NCI-H1417 (cell line): ENCODE results near the gene HCRTR1.
A peak's percentile ranks its signal among the peaks of the same experiment; 100 is the strongest.

Experiments
- DNase-seq, 3 experiments: peaks; one replicate each; lab custom pipeline; 2025; lab: John Stamatoyannopoulos, UW

The HCRTR1 gene

DNA sequence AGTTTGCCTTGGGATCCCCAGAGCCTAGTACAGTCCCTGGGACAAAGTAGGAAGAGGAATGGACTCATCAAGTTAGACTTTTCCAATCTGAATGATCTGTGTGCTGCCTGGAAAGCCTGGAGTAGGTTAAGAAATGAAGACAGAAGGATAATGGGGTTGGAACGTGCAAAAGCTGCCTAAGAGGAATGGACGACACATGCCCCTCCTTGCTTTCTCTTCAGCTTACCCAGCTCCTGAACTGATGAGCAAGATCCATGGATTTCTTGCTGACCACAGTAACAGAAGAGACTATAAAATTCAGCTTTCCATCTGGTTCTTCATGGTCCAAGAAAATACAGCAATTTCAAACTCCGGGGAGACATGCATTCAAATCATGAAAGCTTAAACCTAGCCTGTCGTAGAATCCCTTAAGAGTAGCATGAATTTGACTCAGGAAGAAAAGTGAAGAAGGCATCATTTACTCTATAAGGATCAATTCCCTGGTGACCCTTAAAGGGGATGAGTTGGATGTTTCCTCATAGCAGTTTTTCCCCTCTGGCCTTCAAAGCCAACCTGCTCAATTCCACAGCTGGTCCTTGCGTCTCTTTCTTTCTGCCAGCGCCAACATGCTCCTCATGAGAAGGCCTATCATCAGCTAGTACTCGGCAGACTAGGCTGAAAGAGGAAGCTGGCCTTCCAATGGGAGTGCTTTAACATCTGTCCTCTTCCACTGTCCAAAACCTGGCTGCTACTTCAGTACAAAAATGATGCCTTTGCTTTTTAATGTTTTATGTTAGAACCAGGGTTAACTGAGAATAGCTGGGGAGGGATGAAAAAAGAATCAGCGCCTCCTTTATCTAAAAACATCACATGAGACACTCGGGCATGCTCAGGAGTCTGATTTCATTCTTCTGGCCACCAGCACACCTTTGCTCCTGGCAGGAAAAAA is 32.9 kb downstream of the HCRTR1 start:
- DNase-seq: no peak

DNA sequence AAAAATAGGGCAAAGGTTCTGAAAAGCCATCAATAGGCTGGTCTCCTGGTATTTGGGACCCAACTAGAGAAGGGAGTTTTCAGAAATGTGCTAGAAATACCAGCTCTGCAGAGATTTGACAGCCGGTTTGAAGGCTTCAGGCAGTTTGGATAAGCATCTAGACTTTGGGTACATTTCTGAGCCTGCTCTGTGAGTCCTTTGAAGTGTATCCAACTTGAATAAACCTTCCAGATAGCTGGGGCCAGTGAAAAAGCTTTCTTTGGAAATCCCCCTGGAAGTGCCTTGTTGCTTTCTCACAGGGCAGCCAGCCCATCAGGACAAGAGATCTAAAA is 33.6 kb downstream of the HCRTR1 start:
- DNase-seq: no peak

- peak in 1 of 3 experiments; percentile 5 for DNase-seq
Observed at GRCh38 chr1:31651766-31652165, 34.3 kb downstream of the HCRTR1 start.

DNA sequence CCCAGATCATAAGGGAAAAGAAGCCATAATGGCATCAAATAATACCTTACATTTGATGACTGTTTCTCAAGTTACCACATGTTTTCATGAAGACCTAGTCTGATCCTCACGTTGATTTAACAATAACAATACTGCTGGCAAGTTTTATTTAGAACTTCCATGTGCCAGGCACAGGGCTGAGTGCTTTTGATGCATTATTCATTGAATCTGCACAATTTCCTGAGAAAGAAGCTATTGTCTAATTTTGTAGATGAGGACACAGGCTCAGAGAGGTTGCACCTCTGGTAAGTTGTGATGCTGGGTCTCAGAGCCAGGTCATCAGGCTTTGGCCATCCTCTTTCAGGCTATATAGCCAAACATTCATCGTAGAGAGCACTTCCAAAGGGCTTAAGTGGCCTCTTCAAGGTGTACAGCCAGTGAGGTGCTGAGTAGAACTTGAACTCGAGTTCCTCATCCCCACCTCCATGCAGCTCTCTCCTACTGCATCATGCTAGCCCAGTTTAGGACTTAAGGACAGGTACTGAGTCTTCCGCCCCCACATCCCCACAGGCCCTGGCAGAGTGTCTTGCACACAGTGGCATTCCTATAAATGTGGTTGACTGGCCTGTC is 35.5 kb downstream of the HCRTR1 start:
- DNase-seq: peak in 1 of 3 experiments; percentile 27

DNA sequence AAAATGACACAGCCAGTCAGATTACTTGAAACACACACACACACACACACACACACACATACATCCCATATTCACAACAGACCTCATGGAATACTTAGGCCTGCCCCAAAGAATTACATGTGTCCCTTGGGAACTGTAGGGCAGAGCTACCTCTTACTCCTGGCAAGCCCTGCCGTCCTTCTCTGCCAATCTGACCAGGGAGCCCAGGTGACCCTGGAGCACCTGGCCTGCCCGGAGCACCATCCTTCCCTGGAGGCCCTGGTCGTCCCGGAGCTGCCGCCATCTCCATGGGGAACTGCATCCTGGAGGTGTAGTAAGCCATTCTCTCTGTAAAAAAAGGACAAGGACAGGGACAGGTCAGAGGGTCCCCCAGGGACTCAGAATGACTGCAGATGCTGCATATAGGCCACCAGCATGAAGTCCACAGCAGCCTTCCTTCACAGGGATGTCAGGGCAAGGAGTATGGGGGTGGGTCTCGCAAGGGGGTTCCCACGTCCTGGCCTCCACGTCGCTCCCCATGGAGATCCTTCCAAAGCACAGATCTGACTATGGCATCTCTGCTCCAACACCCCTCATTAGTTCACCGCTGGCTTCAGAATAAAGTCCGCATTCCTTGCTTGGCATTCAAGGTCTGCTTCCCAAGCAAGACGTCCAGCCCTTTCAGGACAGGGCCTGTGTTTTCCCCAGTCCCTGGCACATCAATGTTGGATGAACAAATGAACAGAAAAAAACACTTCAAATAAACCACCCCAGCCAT is 36.4 kb downstream of the HCRTR1 start:
- no peak for DNase-seq

DNA sequence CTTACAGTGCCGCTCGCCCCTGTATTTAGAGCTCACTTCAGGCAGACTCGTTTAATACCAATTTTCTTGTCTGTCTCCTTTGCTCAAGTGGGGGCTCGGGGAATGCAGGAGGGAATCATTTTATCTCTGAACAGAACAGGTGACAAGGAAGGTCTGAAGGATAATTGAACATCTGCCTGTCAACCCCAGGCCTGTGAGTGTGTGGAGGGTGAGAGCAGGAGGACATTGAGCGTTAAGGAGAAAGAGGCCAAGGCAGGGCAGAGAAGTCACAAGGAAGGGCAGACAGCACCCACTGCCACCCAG is 36.9 kb downstream of the HCRTR1 start:
- DNase-seq: peak in 1 of 3 experiments; percentile 7

- no peak for DNase-seq
Observed at GRCh38 chr1:31655104-31655503, 37.6 kb downstream of the HCRTR1 start.

DNA sequence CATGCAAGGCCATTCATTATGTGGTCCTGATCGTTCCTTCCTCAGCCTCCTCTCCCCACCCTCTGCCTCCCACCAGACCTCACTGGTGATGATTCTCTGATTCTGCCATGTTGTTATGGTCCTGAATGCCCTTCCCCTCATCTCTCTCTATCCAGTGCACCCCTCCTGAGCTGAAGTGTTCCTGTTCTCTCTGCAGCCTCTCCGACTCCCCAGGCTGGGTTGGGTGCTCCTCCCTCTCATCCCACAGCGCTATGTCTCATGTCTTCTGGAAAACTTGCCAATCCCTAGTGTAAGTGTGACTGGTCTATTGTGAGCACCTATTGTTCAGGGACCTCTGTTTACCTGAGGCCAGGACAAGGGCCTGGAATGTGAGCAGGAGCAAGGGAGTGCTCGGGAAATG is 38.3 kb downstream of the HCRTR1 start:
- no peak for DNase-seq

GRCh38 chr1:31657020-31657804 is 39.7 kb downstream of the HCRTR1 start:
- no peak for DNase-seq

GRCh38 chr1:31657972-31658510 is 40.6 kb downstream of the HCRTR1 start:
- DNase-seq: no peak

DNA sequence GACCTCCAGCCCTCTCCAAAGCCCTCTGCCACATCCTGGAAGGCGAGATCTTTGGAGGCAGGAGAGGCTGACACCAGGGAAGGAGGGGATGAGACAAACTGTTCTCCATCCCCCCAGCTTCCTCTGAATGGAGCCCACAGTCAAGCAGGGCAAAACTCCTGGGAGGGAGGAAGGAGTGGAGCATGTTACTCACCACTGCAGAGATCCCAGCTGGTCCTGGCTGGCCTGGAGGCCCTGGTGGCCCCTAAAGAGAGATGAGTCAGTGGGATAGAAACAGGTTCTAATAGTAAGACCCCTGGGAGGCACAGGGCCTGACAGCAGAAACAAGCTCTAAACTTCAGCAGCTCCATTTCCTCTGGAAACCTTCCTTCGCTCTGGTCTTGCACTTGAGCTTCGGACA is 41.2 kb downstream of the HCRTR1 start:
- DNase-seq: no peak

DNA sequence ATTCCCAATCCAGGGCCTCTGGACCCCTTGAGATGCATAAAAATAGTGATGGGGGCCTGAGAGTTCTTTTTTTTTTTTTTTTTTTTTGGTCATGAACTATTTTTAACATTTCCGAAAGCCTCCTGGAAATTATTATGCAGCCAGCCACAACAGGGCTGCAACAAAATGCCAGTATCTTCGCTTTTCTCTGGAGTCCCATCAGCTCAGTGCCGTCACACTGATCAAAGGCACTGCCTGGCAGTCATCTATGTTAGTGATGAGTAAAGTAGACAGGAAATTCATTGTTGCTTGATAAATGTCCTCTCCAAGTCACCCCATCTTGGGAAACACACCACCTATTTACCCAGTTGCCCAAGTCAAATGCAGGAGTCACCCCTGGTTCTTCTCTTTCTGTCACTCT is 42.4 kb downstream of the HCRTR1 start:
- no peak for DNase-seq

- no peak for DNase-seq
Observed at GRCh38 chr1:31660871-31661455, 43.5 kb downstream of the HCRTR1 start.

GRCh38 chr1:31661856-31662255 is 44.4 kb downstream of the HCRTR1 start:
- no peak for DNase-seq

- DNase-seq: no peak
Observed at GRCh38 chr1:31662463-31662862, 45.0 kb downstream of the HCRTR1 start.

DNA sequence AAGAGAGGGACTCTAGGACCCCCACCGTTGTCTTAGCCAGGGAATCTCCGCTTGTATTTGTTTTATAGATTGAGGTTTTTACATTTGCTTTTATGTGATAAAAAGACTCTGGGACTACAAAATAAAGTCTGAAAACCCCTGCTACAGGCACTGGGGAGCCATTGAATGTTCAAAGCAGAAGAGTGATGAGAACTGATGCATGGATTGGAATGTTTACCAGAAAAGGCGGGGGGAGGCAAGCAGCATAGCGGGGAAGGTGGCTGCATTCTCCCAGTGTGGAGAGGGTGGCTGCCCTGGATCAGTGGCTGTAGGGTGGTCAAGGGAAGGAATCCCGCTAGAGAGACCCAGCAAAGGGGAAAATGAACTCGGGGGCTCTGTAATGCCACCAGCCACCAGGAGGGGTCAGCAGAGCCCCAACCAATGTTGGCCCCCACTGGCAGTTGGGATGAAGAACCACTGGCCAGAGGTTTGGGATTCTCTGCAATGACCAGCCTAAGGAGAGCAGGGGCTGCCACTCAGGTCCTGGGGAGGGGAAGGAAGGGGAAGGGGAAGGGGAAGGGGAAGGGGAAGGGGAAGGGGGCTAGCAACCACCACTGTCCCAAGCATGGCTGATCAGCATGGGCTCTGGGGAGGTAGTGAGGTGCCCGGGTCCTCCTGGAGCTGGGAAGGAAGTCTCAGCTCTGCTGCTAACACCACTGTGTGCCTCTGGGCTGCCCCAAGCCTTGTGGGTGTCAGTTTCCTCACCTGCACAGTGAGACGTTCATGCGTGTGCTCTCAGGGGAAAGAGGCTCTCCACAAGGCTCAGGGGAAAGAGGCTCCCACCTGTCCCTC is 46.3 kb downstream of the HCRTR1 start:
- peak; percentile 15 to 59 (median 35) for DNase-seq

DNA sequence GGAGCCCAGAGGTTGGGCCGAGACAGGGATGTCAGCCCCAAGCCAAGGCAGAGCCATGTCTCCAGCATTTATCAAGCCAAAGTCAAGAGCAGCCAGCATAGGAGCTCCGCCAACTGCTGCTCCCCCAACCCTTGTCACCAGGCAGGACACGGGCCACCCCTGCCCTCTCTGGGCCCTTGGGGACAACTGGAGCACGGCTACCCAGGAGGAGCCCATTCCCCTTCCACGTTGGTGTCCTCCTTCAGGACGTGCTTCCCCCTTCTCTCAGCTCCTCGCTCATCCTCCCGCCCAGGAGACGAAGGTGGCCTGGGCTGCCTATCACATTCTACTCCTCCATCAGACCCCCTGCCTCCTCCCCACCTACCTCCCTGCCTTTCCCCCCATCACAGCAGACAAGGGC is 47.0 kb downstream of the HCRTR1 start:
- no peak for DNase-seq

DNA sequence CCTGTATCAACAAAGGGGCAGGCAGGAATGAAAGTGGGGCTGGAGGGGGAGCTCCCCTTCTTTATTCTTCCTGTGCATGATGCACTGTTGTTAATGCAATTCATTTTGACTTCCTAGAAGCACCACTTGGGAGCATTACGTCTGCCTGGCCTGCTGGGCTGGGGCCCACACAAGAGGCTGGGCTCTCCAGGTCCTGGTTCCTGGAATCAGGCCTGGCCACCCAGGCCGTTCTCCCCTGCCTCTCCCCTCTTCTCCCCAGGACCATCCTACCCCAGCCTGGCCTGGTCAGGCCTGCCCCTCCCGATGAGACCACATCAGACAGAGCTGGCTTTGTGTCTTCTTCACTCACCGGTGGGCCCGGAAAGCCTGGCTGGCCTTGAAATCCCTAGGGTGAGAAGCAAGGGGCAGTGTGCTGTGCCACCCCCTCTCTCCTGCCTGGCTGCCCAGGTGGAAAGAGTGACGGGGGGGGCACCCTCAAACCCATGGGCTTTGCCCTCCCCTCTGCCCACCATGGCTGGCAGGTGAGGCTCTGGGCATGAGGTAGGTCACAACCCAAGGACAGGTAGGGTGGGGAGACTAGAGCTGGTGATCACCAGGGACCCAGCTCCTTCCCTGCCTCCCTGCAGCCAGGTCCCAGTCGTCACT is 47.9 kb downstream of the HCRTR1 start:
- DNase-seq: no peak

GRCh38 chr1:31666263-31666963 is 48.9 kb downstream of the HCRTR1 start:
- DNase-seq: peak in 1 of 3 experiments; percentile 39
